Endothelial cell of umbilical vein (primary cell): Measurements from ENCODE around the gene TTLL11.

Experiments
- EZH2 ChIP-seq: IDR thresholded peaks from 2 replicates; pipeline ENCODE4 v1.6.1; 2012; ENCODE audit warnings: borderline replicate concordance, low read depth, mild to moderate bottlenecking, moderate library complexity, low read length, inconsistent platforms; ENCODE audit not compliant: severe bottlenecking
- JUN ChIP-seq: IDR thresholded peaks from 2 replicates; pipeline ENCODE4 v1.6.1; 2011; ENCODE audit warnings: borderline replicate concordance, low read depth; ENCODE audit not compliant: insufficient read length, insufficient read depth
- MYC ChIP-seq: IDR thresholded peaks from one replicate; pipeline ENCODE4 v1.6.1; 2011; ENCODE audit warnings: mild to moderate bottlenecking, low read depth, low read length
- POLR2A ChIP-seq: IDR thresholded peaks from 2 replicates; pipeline ENCODE4 v1.6.1; 2012; ENCODE audit warnings: low read depth, mild to moderate bottlenecking, control low read depth, low read length
- POLR2AphosphoS5 ChIP-seq: IDR thresholded peaks from 2 replicates; pipeline ENCODE4 v1.6.1; 2012; ENCODE audit warnings: low read depth, mild to moderate bottlenecking, control low read depth, low read length, moderate library complexity; ENCODE audit not compliant: insufficient read depth
- TF ChIP-seq, protein P1 (sequence below), 2 donors: IDR thresholded peaks; 1 replicate in 1 of 2; 2 replicates in 1 of 2; pipeline ENCODE4 v1.5.1; 2011; ENCODE audit warnings: low read length in 2 of 2, mild to moderate bottlenecking in 2 of 2, moderate library complexity in 2 of 2, control low read depth in 1 of 2, inconsistent platforms in 1 of 2, low read depth in 1 of 2; ENCODE audit not compliant: insufficient read depth in 1 of 2; ENCODE audit errors: extremely low read depth in 1 of 2
- TF ChIP-seq, protein P2 (sequence below): IDR thresholded peaks from 2 replicates; pipeline ENCODE4 v1.6.1; 2011; ENCODE audit not compliant: insufficient read depth, insufficient read length

DNA sequence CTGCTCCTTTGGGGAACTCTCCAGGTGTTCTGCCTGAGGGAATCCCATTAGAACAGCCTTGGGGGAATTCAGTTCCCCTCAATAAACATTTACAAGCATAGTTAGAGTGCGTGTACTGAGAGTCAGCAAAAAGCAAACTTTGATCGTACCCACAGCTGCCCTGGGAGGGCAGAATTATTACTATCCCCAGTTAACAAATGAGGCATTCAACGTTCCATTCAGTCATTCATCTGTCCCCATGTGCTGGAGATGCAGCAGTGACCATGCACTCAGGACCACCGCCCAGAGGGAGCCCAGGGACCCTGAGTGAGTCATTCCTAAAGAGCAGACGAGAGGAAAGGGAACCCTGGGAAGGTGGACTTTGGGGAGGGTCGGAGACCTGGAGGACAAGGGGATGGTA, 19.1 kb upstream of the TTLL11 start:
- TF ChIP-seq, protein P1, sequence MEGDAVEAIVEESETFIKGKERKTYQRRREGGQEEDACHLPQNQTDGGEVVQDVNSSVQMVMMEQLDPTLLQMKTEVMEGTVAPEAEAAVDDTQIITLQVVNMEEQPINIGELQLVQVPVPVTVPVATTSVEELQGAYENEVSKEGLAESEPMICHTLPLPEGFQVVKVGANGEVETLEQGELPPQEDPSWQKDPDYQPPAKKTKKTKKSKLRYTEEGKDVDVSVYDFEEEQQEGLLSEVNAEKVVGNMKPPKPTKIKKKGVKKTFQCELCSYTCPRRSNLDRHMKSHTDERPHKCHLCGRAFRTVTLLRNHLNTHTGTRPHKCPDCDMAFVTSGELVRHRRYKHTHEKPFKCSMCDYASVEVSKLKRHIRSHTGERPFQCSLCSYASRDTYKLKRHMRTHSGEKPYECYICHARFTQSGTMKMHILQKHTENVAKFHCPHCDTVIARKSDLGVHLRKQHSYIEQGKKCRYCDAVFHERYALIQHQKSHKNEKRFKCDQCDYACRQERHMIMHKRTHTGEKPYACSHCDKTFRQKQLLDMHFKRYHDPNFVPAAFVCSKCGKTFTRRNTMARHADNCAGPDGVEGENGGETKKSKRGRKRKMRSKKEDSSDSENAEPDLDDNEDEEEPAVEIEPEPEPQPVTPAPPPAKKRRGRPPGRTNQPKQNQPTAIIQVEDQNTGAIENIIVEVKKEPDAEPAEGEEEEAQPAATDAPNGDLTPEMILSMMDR (IDR thresholded peaks at IDR 0.05; ENCODE audit: extremely low read depth in 1 of 2, insufficient read depth in 1 of 2, low read depth in 1 of 2, low read length in 2 of 2): no peak
- no peak for TF ChIP-seq EZH2
- TF ChIP-seq POLR2A: no peak
- TF ChIP-seq JUN: no peak
- no peak for TF ChIP-seq POLR2AphosphoS5
- TF ChIP-seq, protein P2, sequence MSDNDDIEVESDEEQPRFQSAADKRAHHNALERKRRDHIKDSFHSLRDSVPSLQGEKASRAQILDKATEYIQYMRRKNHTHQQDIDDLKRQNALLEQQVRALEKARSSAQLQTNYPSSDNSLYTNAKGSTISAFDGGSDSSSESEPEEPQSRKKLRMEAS: no peak
- TF ChIP-seq MYC: no peak
